Uterus (tissue), 4 donors: ENCODE data around the gene COX6B1. TPM values are rescaled to one million over a fixed set of nuclear protein-coding genes. Genes with fewer than 3 reads are reported as not detected.
"Not testable (repeated sequence)": the region's sequence is repeated elsewhere in the genome, so short reads cannot be mapped to it uniquely, and the experiment has no call there.

Experiments
- DNase-seq, 2 donors: peaks; one replicate each; pipeline ENCODE4 v3.0.0-alpha.2; 2019 to 2020
- H3K27ac ChIP-seq, 2 donors: fragments of 200-600 bp; sonication (generic); 1 replicate in 1 of 2; 2 replicates in 1 of 2; pipeline ENCODE4 v1.5.1; 2016 to 2018
- H3K27me3 ChIP-seq, 2 donors: fragments of 200-600 bp; sonication (generic); one replicate each; pipeline ENCODE4 v1.5.1; 2018 to 2019; ENCODE audit warnings: control low read depth in 1 of 2
- H3K36me3 ChIP-seq, 2 donors: fragments of 200-600 bp; sonication (generic); one replicate each; pipeline ENCODE4 v1.5.1; 2019; ENCODE audit warnings: control low read depth in 1 of 2
- H3K4me1 ChIP-seq, 2 donors: fragments of 200-600 bp; sonication (generic); one replicate each; pipeline ENCODE4 v1.5.1; 2018 to 2019; ENCODE audit warnings: control low read depth in 1 of 2
- H3K4me3 ChIP-seq, 2 donors: fragments of 200-600 bp; sonication (generic); 1 replicate in 1 of 2; 2 replicates in 1 of 2; pipeline ENCODE4 v1.5.1; 2018 to 2019; ENCODE audit warnings: mild to moderate bottlenecking in 1 of 2
- H3K9me3 ChIP-seq, 2 donors: fragments of 200-600 bp; sonication (generic); one replicate each; pipeline ENCODE4 v1.5.1; 2019; ENCODE audit warnings: control low read depth in 1 of 2
- POLR2A ChIP-seq, 2 donors: fragments of 450-650 bp; IDR thresholded peaks; one replicate each; pipeline ENCODE4 v1.6.1; 2016; ENCODE audit warnings: antibody characterized with exemption in 2 of 2, mild to moderate bottlenecking in 1 of 2, moderate library complexity in 1 of 2
- intact Hi-C: fragments of 100-400 bp; cut with DNase I; formaldehyde crosslinking; loops from one replicate; pipeline ENCODE4 v1.15.1; 2023; ENCODE audit warnings: low total_unique reads
- total RNA-seq, 4 donors: library from RNA; depleted of rRNA in 3 of 4; stranded (reverse); fragments of >200 nt in 3 of 4; gene quantifications; one replicate each; pipeline versions ENCODE4 v1.1.0 to v1.2.4, GENCODE V29; 2014 to 2023
- TF ChIP-seq, protein P1 (sequence below), 4 experiments: fragments of 200-600 bp in 2 of 4; fragments of 450-650 bp in 2 of 4; sonication (generic) in 2 of 4; IDR thresholded peaks; one replicate each; pipeline ENCODE4 v1.5.1; 2016 to 2019; ENCODE audit warnings: antibody characterized with exemption in 4 of 4, mild to moderate bottlenecking in 2 of 4, moderate library complexity in 1 of 4
- donor health status: DM: yes; HTN: yes; CAD: no.

Gene COX6B1
- total RNA-seq, 4 donors from 2014 or later = 47.4 to 344 (median 208) TPM

- Histone ChIP-seq H3K27me3 (peaks cover 0 to 10% of the 10 kb centered on the region in 2 donors), H3K27ac (no peak overlapping the region), H3K4me3 (no peak overlapping the region), H3K4me1 (no peaks in the 10 kb centered on the region), H3K36me3 (no peaks in the 10 kb centered on the region), H3K9me3 (no peaks in the 10 kb centered on the region)
- intact Hi-C loops = no loop called here
- DNase-seq = no peak
- TF ChIP-seq, protein P1, sequence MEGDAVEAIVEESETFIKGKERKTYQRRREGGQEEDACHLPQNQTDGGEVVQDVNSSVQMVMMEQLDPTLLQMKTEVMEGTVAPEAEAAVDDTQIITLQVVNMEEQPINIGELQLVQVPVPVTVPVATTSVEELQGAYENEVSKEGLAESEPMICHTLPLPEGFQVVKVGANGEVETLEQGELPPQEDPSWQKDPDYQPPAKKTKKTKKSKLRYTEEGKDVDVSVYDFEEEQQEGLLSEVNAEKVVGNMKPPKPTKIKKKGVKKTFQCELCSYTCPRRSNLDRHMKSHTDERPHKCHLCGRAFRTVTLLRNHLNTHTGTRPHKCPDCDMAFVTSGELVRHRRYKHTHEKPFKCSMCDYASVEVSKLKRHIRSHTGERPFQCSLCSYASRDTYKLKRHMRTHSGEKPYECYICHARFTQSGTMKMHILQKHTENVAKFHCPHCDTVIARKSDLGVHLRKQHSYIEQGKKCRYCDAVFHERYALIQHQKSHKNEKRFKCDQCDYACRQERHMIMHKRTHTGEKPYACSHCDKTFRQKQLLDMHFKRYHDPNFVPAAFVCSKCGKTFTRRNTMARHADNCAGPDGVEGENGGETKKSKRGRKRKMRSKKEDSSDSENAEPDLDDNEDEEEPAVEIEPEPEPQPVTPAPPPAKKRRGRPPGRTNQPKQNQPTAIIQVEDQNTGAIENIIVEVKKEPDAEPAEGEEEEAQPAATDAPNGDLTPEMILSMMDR (IDR thresholded peaks at IDR 0.05) = no peak
- TF ChIP-seq POLR2A (IDR thresholded peaks at IDR 0.05) = no peak
Observed at GRCh38 chr19:35671818-35672217, 23.7 kb downstream of the COX6B1 start.

DNA sequence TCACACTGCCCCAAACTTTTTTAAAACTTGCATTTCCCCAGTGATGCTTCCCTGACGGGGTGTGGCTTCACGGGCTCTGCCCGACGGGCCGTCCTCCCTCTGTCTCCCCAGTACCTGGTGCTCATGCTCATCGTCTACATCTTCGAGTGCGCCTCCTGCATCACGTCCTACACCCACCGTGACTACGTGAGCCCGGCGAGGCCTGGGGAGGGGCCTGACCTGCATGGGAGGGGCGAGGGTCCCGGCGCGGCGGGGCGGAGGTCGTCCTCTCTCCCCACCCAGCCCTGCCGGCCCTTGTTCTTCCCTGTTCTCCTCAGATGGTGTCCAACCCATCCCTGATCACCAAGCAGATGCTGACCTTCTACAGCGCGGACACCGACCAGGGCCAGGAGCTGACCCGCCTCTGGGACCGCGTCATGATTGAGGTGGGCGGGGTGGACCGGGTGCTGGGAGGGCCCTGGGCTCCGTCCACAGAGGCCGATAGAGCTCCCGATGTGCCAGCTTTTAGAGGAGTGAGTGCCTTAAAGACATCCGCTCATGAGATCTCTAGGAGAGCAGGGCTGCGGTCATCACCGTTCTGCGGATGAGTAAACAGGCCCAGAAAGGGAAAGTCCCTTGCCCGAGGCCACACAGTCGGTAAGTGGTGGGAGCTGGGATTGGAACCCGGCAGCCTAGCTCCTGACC is 25.1 kb downstream of the COX6B1 start:
- Histone ChIP-seq H3K36me3 (no peaks in the 10 kb centered on the region), H3K9me3 (no peaks in the 10 kb centered on the region), H3K27me3 (peaks cover 0 to 10% of the 10 kb centered on the region in 2 donors), H3K4me1 (no peaks in the 10 kb centered on the region), H3K4me3 (no peak overlapping the region), H3K27ac (no peak overlapping the region)
- TF ChIP-seq, protein P1 (IDR thresholded peaks at IDR 0.05) = no peak
- no peak for TF ChIP-seq POLR2A (IDR thresholded peaks at IDR 0.05)
- DNase-seq = no peak
- intact Hi-C loops = no loop called here

DNA sequence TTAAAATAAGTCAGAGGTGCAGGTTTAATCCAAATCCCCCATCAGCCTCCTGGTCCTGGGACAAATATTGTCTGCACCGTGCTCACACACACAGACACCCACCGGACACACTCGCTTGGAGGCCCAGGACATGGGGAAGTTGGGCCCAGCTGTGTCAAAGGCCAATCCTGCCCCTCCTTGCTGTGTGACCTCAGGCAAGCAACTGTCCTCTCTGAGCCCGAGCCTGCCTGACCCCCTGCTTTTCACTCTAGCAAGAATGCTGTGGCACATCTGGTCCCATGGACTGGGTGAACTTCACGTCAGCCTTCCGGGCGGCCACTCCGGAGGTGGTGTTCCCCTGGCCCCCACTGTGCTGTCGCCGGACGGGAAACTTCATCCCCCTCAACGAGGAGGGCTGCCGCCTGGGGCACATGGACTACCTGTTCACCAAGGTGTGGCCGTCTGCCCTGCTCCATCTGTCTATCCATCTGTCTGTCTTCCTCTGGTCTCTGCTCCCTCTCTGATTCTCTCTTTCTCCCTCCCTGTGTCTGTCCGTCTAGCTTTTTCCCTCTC is 27.5 kb downstream of the COX6B1 start:
- Histone ChIP-seq H3K27ac (no peak overlapping the region), H3K27me3 (peaks cover 0 to 10% of the 10 kb centered on the region in 2 donors), H3K9me3 (no peaks in the 10 kb centered on the region), H3K4me1 (no peaks in the 10 kb centered on the region), H3K4me3 (no peak overlapping the region), H3K36me3 (no peaks in the 10 kb centered on the region)
- no peak for DNase-seq
- intact Hi-C loops = no loop called here
- TF ChIP-seq POLR2A (IDR thresholded peaks at IDR 0.05) = no peak
- TF ChIP-seq, protein P1 (IDR thresholded peaks at IDR 0.05) = no peak

GRCh38 chr19:35689836-35690235 is 41.7 kb downstream of the COX6B1 start:
- no peak for DNase-seq
- Histone ChIP-seq H3K4me1 (no peaks in the 10 kb centered on the region), H3K9me3 (no peaks in the 10 kb centered on the region), H3K27ac (no peak overlapping the region), H3K36me3 (no peaks in the 10 kb centered on the region), H3K27me3 (no peaks in the 10 kb centered on the region), H3K4me3 (no peak overlapping the region)
- TF ChIP-seq, protein P1 (IDR thresholded peaks at IDR 0.05) = no peak
- no peak for TF ChIP-seq POLR2A (IDR thresholded peaks at IDR 0.05)
- intact Hi-C loops = no loop called here

DNA sequence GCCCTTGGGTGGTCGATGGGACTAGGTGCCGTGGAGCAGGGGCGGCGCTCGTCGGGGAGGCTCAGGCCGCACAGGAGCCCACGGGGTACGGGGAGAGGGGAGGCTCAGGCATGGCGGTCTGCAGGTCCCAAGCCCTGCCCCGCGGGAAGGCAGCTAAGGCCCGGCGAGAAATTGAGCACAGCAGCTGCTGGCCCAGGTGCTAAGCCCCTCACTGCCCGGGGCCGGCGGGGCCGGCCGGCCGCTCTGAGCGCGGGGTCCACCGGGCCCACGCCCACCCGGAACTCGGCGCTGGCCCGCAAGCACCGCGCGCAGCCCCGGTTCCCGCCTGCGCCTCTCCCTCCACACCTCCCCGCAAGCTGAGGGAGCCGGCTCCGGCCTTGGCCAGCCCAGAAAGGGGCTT is 43.0 kb downstream of the COX6B1 start:
- H3K4me1 ChIP-seq, H3K9me3 ChIP-seq, H3K27ac ChIP-seq, DNase-seq, H3K27me3 ChIP-seq, intact Hi-C loops, H3K4me3 ChIP-seq, H3K36me3 ChIP-seq: not testable (repeated sequence)
